ENCODE results near the gene CIB1.

Gene CIB1

GRCh38 chr15:90214553-90215196 is 19.1 kb downstream of the CIB1 start:
- no peak for DNase-seq (ENCODE audit: low read depth)

- no peak for DNase-seq (ENCODE audit: low read depth)
Observed at GRCh38 chr15:90213818-90214204, 19.9 kb downstream of the CIB1 start.

- no peak for DNase-seq (ENCODE audit: low read depth)
Observed at GRCh38 chr15:90213122-90213817, 20.5 kb downstream of the CIB1 start.

GRCh38 chr15:90212221-90213098 is 21.3 kb downstream of the CIB1 start:
- no peak for DNase-seq (ENCODE audit: low read depth)

- DNase-seq (ENCODE audit: low read depth), result no peak
Observed at GRCh38 chr15:90211440-90212143, 22.1 kb downstream of the CIB1 start.

GRCh38 chr15:90211009-90211408 is 22.7 kb downstream of the CIB1 start:
- DNase-seq (ENCODE audit: low read depth), result no peak

- no peak for DNase-seq (ENCODE audit: low read depth)
Observed at GRCh38 chr15:90210593-90210992, 23.1 kb downstream of the CIB1 start.

GRCh38 chr15:90209591-90209990 is 24.1 kb downstream of the CIB1 start:
- no peak for DNase-seq (ENCODE audit: low read depth)

- DNase-seq (ENCODE audit: low read depth), result no peak
Observed at GRCh38 chr15:90208356-90208755, 25.4 kb downstream of the CIB1 start.

- DNase-seq (ENCODE audit: low read depth), result no peak
Observed at GRCh38 chr15:90207252-90207651, 26.5 kb downstream of the CIB1 start.

GRCh38 chr15:90205886-90206285 is 27.9 kb downstream of the CIB1 start:
- DNase-seq (ENCODE audit: low read depth), result peak; percentile 48

GRCh38 chr15:90205050-90205848 is 28.5 kb downstream of the CIB1 start:
- no peak for DNase-seq (ENCODE audit: low read depth)

GRCh38 chr15:90203922-90204321 is 29.8 kb downstream of the CIB1 start:
- peak; percentile 26 for DNase-seq (ENCODE audit: low read depth)

GRCh38 chr15:90203473-90203872 is 30.3 kb downstream of the CIB1 start:
- DNase-seq (ENCODE audit: low read depth), result no peak

- no peak for DNase-seq (ENCODE audit: low read depth)
Observed at GRCh38 chr15:90202929-90203328, 30.8 kb downstream of the CIB1 start.

GRCh38 chr15:90201944-90202375 is 31.8 kb downstream of the CIB1 start:
- DNase-seq (ENCODE audit: low read depth), result no peak

- peak; percentile 40 for DNase-seq (ENCODE audit: low read depth)
Observed at GRCh38 chr15:90201130-90201943, 32.4 kb downstream of the CIB1 start, which contains the start of gene SEMA4B. SEMA4B (plus strand) TSS chr15:90201330; CDS start chr15:90201579, 249 bp downstream.

GRCh38 chr15:90200534-90201129 is 33.1 kb downstream of the CIB1 start:
- DNase-seq (ENCODE audit: low read depth), result no peak

- no peak for DNase-seq (ENCODE audit: low read depth)
Observed at GRCh38 chr15:90194655-90195054, 39.1 kb downstream of the CIB1 start.
